Measurements from ENCODE around the gene EDNRA. TPM values are rescaled to one million over a fixed set of nuclear protein-coding genes. Genes with fewer than 3 reads are reported as not detected.

The EDNRA gene
- total and polyA plus RNA-seq, 2 of the 4 experiments (the other 2 are of a cell fraction): 3.8 to 6.5 TPM

GRCh38 chr4:147583876-147584275 lies 103.0 kb downstream of the EDNRA start:
- Histone ChIP-seq H3K9me3 (ENCODE audit: control insufficient read depth, insufficient read depth, low read length) (peaks cover 2% of the 10 kb centered on the region; the same call in 1 of the 2 replicates), H3K23ac (ENCODE audit: low read depth, low read length) (no peak overlapping the region), H2AK5ac (ENCODE audit: low read depth, low read length) (peak overlapping the region; percentile 52; the same call in 1 of the 2 replicates), H2BK15ac (ENCODE audit: low read depth, low read length) (0 out of 3 replicates have a peak overlapping the region, but pooled peaks have one; percentile 46), H3K9ac (ENCODE audit: low read depth, low read length) (no peak overlapping the region), H2BK120ac (ENCODE audit: low read depth, low read length) (no peak overlapping the region; the same call in 1 of the 2 replicates), H3K4me1 (ENCODE audit: control insufficient read depth, insufficient read depth, low read length) (peaks cover 12% of the 10 kb centered on the region), H3K14ac (replicated peaks; ENCODE audit: low read depth, low read length) (no peak overlapping the region), H2AK9ac (replicated peaks; ENCODE audit: low read depth, low read length, poor library complexity) (no peak overlapping the region), H4K20me1 (ENCODE audit: insufficient read depth, low read length) (no peaks in the 10 kb centered on the region), H2BK20ac (ENCODE audit: low read depth, low read length) (peak overlapping the region; percentile 27; the same call in 1 of the 2 replicates), H4K91ac (ENCODE audit: insufficient read depth, low read depth, low read length) (no peak overlapping the region; the same call in 1 of the 2 replicates), H3K18ac (ENCODE audit: low read depth, low read length) (no peak overlapping the region; the same call in 1 of the 2 replicates), H3K4me2 (ENCODE audit: low read depth, low read length) (no peak overlapping the region), H3K4ac (ENCODE audit: low read depth, low read length) (no peak overlapping the region), H2BK5ac (ENCODE audit: low read depth, low read length, poor library complexity, severe bottlenecking) (no peak overlapping the region), H3K79me1 (ENCODE audit: low read depth in 1 of 2, low read length in 2 of 2) (no peaks in the 10 kb centered on the region), H3K36me3 (ENCODE audit: control insufficient read depth, insufficient read depth, low read length) (no peaks in the 10 kb centered on the region), H4K8ac (ENCODE audit: low read depth in 2 of 2, low read length in 2 of 2) (no peak overlapping the region), H2AFZ (replicated peaks; ENCODE audit: low read length, poor library complexity) (no peak overlapping the region), H4K5ac (ENCODE audit: low read depth, low read length) (no peak overlapping the region), H3K27ac (ENCODE audit: insufficient read depth, low read length) (no peak overlapping the region), H3K56ac (ENCODE audit: extremely low read depth, insufficient read depth, low read length) (no peak overlapping the region), H3K4me3 (ENCODE audit: insufficient read depth, low read depth, low read length) (no peak overlapping the region), H3K27me3 (ENCODE audit: control insufficient read depth, insufficient read depth, low read length) (no peaks in the 10 kb centered on the region), H3K9me1 (ENCODE audit: insufficient read depth, low read length) (no peaks in the 10 kb centered on the region; the same call in 1 of the 2 replicates)
- dilution Hi-C loops (cut with HindIII; ENCODE audit: low sequenced_read_pairs, unreplicated experiment): no loop called here
- no peak for ATAC-seq (ENCODE audit: low read depth)
- CTCF ChIA-PET: no interaction called here
- TF ChIP-seq MAFK (IDR thresholded peaks at IDR 0.05; ENCODE audit: low read depth, low read length) (no peak), RCOR1 (IDR thresholded peaks at IDR 0.05; ENCODE audit: insufficient replicate concordance, low read length) (no peak), POLR2A (IDR thresholded peaks at IDR 0.05; ENCODE audit: low read depth, low read length) (no peak), USF2 (IDR thresholded peaks at IDR 0.05; ENCODE audit: low read depth, low read length) (no peak), ELK1 (IDR thresholded peaks at IDR 0.05; ENCODE audit: borderline replicate concordance, low read depth, low read length) (no peak), CHD1 (IDR thresholded peaks at IDR 0.05; ENCODE audit: low read depth, low read length) (no peak), FOS (IDR thresholded peaks at IDR 0.05; ENCODE audit: low read depth, low read length) (no peak), RFX5 (IDR thresholded peaks at IDR 0.05; ENCODE audit: low read depth, low read length) (no peak), MXI1 (IDR thresholded peaks at IDR 0.05; ENCODE audit: borderline replicate concordance, low read depth, low read length) (no peak), CEBPB (IDR thresholded peaks at IDR 0.05; ENCODE audit: low read depth, low read length) (no peak), NFE2L2 (IDR thresholded peaks at IDR 0.05; ENCODE audit: low read depth, low read length) (no peak), SMC3 (IDR thresholded peaks at IDR 0.05; ENCODE audit: low read depth, low read length) (no peak)
- POLR2A ChIA-PET (ENCODE audit: unreplicated experiment): interaction anchor here (0.6 kb wide), 1 partner anchor 336 kb away, joined by 3 read pairs; no protein-coding TSS in a partner anchor
- in situ Hi-C loops (cut with MboI; ENCODE audit: low sequenced_read_pairs): loop anchor here (25.0 kb wide), 1 partner anchor 1247 kb away; no protein-coding TSS in a partner anchor
- WGBS, 2 experiments (ENCODE audit: extremely low coverage in 2 of 2, insufficient read length in 1 of 2): 100% methylated on average over 1 of the region's 1 CpG; no CpG with 5 or more reads in 1 of the 2 experiments
- BruUV-seq (replicated peaks): no TSS peak
- intact Hi-C loops (cut with micrococcal nuclease): loop anchor here (5.0 to 10.0 kb wide), 2 partner anchors 47 to 269 kb away; no protein-coding TSS in a partner anchor
- no peak for DNase-seq

All from IMR-90 (cell line).